C4-2B (cell line): ENCODE results near the gene AHCTF1.
"Not testable (repeated sequence)": the region's sequence is repeated elsewhere in the genome, so short reads cannot be mapped to it uniquely, and the experiment has no call there.

Experiments used
- H3K27ac ChIP-seq: fragments of 450-650 bp; 2 replicates; pipeline ENCODE4 v1.5.1; 2017
- ZFX ChIP-seq: fragments of 450-650 bp; IDR thresholded peaks from 2 replicates; pipeline ENCODE4 v1.6.1; 2017
- TF ChIP-seq, protein P1 (sequence below): fragments of 450-650 bp; conservative IDR thresholded peaks from 2 replicates; pipeline ENCODE4 v1.5.1; 2017; ENCODE audit warnings: mild to moderate bottlenecking

Gene AHCTF1

GRCh38 chr1:246860401-246860800, 71.3 kb downstream of the AHCTF1 start:
- TF ChIP-seq ZFX = no peak
- TF ChIP-seq, protein P1, sequence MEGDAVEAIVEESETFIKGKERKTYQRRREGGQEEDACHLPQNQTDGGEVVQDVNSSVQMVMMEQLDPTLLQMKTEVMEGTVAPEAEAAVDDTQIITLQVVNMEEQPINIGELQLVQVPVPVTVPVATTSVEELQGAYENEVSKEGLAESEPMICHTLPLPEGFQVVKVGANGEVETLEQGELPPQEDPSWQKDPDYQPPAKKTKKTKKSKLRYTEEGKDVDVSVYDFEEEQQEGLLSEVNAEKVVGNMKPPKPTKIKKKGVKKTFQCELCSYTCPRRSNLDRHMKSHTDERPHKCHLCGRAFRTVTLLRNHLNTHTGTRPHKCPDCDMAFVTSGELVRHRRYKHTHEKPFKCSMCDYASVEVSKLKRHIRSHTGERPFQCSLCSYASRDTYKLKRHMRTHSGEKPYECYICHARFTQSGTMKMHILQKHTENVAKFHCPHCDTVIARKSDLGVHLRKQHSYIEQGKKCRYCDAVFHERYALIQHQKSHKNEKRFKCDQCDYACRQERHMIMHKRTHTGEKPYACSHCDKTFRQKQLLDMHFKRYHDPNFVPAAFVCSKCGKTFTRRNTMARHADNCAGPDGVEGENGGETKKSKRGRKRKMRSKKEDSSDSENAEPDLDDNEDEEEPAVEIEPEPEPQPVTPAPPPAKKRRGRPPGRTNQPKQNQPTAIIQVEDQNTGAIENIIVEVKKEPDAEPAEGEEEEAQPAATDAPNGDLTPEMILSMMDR = no peak
- no peak overlapping the region for H3K27ac ChIP-seq

- H3K27ac ChIP-seq = no peak overlapping the region
- TF ChIP-seq, protein P1 = no peak
- no peak for TF ChIP-seq ZFX
Measured at GRCh38 chr1:246856371-246856770, 75.4 kb downstream of the AHCTF1 start.

DNA sequence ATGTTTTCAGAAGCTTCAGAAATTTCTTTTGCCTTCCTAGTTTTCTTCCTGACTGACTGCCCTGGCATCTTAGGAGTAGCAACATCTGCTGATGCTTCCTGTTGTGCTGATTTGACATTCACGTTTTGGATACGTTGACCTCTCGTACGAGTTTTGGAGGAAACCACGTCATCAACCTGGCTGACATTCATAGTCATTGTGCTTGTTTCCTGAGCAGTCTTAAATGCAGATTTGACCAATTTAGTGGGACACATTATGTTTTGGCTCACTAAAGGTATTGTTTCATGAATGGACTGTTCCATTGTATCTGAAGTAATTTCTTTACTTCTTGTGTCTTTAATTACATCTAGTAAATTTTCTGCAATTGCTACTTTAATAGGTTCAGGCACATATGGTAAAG, 81.1 kb downstream of the AHCTF1 start:
- H3K27ac ChIP-seq = not testable (repeated sequence)

DNA sequence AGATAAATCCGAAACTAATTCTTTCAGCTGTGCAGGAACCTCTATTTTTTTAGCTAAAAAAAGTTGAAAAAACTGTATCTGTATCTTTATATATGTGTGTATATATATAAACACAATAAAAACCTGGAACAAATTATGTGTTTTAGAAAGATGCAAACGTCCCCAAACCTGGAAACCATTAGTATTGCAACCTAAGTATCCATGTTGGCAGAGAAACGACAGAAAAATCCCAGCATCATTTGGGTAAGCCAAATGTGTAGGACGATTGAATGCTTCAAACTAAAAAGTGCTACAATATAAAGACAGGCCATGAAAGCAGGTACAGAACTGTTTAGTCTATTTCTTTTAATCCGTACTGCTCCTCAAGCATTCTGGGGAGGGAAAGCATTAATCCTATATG, 87.9 kb downstream of the AHCTF1 start:
- TF ChIP-seq ZFX = no peak
- TF ChIP-seq, protein P1 = no peak
- H3K27ac ChIP-seq = no peak overlapping the region

DNA sequence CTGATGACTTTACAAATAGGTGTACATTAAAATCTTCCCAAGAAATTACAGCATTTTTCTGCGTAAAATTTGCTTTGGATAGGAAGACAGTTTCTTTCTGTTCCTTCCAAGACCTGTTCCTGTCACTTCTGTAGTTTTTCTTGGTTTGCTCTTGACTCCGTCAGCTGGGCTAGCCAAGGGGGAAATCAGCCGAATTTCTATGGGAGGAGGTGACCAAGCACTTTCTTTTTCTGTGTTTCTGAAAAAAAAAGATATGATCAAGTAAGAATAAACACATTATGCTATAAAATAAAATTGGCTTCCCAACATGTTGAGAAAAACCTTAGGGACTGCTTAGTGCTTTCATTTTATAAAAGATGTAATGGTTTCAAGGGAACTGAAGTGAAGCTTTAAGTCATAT, 91.0 kb downstream of the AHCTF1 start:
- not testable (repeated sequence) for H3K27ac ChIP-seq

DNA sequence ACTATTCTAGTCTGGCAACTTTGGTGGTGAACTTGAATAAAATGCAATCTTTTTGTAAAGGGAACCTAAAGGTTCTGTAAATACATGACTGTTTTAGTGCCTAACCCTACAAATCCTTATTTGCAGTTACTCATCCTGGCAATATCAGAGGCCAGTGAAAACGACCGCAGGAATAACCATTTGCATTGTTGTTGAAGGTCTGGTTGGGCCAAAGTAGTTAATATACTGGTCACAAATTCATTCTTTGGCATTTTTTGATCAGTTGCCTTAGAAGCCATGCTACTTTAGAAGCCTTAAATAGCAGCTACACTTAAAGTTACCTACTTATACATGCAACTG, 93.7 kb downstream of the AHCTF1 start:
- no peak overlapping the region for H3K27ac ChIP-seq
- TF ChIP-seq, protein P1 = no peak
- no peak for TF ChIP-seq ZFX

DNA sequence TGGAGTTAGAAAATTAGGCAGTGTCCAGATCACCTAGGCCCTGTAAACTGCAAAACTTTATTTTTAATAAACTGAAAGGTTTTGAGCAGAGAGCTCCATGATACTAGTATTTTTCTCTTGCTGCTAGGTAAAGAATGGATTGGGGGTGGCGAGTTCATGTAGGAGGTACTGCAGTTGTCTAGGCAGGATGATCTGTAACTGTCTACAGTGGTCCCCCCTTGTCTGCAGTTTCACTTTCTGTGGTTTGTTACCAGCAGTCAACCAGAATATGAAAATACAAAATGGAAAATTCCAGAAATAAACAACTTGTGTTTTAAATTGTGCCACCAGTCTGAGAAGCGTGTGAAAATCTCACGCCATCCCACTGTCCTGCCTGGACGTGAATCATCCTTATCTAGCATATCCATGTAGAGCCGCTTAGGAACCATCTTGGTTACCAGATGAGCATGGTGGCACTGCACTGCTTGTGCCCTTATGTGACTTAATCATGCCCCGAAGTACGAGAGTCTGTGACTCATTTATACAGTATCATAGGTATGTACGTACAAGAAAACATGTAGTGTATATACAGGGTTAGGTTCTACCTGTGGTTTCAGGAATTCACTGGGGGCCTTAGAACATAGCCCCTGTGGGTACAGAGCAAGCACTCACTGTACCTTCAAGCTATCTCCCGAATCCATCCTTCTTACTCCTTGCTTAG, 94.2 kb downstream of the AHCTF1 start:
- no peak for TF ChIP-seq ZFX
- H3K27ac ChIP-seq = no peak overlapping the region

DNA sequence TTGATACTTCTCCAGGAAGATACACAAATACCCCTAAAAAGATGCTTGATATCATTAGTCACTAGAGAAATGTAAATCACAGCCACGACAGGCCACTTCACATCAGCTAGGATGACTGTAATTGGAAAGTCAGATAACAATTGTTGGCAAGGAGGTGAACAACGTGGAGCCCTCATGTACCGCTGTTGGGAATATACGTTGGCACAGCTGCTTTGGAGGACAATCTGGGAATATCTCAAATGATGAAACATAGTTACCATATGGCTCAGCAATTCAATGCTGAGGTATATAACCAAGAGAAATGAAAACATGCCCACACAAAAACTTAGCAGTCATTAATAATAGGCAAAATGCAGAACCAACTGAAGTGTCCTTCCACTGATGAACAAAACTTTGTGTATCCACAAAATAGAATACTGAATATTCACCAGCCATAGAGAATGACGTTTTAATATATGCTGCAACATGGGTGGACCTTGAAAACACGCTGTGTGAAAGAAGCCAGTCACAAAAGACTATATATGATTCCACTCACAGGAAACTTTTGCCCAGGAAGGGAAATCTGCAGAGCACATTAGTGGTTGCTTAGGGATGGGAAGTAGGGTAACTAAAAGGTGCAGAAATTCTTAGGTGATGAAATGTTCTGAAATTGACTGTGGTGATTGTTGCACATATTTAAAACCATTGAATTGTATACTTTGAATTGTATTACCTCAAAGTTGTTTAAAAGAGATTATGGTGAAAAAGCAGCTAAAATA, 95.4 kb downstream of the AHCTF1 start:
- H3K27ac ChIP-seq = no peak overlapping the region
- no peak for TF ChIP-seq ZFX
- TF ChIP-seq, protein P1 = no peak

DNA sequence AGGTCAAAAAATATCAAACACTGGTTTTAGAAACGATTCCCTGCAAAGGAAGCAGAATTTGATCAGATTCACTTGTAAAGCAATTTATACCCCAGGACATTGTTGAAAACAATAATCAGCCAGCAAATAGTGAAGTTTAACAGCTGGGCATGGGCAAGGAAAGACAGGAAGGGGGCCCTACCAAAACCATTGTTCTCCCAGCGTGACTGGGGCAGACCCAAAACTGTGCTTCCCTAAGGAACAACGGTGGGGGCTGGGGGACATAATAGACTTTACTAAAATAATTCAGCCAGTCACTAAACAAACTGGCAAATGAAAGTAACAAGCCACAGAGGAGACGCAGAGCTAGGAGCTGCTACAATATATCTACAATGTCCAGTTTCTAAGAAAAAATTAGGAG, 100.2 kb downstream of the AHCTF1 start:
- H3K27ac ChIP-seq = no peak overlapping the region
- TF ChIP-seq, protein P1 = no peak
- no peak for TF ChIP-seq ZFX
